ENCODE measurements around the gene CHST11. TPM values are rescaled to one million over a fixed set of nuclear protein-coding genes. Genes with fewer than 3 reads are reported as not detected.

Gene CHST11
- total RNA-seq, 1 donor from 2014 or later, result 44.3 TPM

GRCh38 chr12:104775731-104776231 lies 319.0 kb downstream of the CHST11 start:
- TF ChIP-seq CTCF (conservative IDR thresholded peaks at IDR 0.05; ENCODE audit: low read depth, low read length), result no peak
- H3K4me3 ChIP-seq (ENCODE audit: low read depth, low read length), result no peak overlapping the region
- no peak for DNase-seq (ENCODE audit: low read depth)

GRCh38 chr12:104779134-104779533 lies 322.4 kb downstream of the CHST11 start:
- no peak for TF ChIP-seq CTCF (conservative IDR thresholded peaks at IDR 0.05; ENCODE audit: low read depth, low read length)
- DNase-seq (ENCODE audit: low read depth), result no peak
- H3K4me3 ChIP-seq (ENCODE audit: low read depth, low read length), result no peak overlapping the region

- no peak overlapping the region for H3K4me3 ChIP-seq (ENCODE audit: low read depth, low read length)
- no peak for TF ChIP-seq CTCF (conservative IDR thresholded peaks at IDR 0.05; ENCODE audit: low read depth, low read length)
- no peak for DNase-seq (ENCODE audit: low read depth)
These were observed 325.5 kb downstream of the CHST11 start for GRCh38 chr12:104782296-104782695.

- DNase-seq (ENCODE audit: low read depth), result no peak
- TF ChIP-seq CTCF (conservative IDR thresholded peaks at IDR 0.05; ENCODE audit: low read depth, low read length), result no peak
- H3K4me3 ChIP-seq (ENCODE audit: low read depth, low read length), result no peak overlapping the region
These were observed 327.8 kb downstream of the CHST11 start for GRCh38 chr12:104784592-104784991.

GRCh38 chr12:104785886-104786285 lies 329.1 kb downstream of the CHST11 start:
- DNase-seq (ENCODE audit: low read depth), result no peak

GRCh38 chr12:104786352-104786751 lies 329.6 kb downstream of the CHST11 start:
- no peak overlapping the region for H3K4me3 ChIP-seq (ENCODE audit: low read depth, low read length)
- TF ChIP-seq CTCF (conservative IDR thresholded peaks at IDR 0.05; ENCODE audit: low read depth, low read length), result no peak
- DNase-seq (ENCODE audit: low read depth), result no peak

More at GRCh38 chr12:104785886-104786285, 329.1 kb downstream of the CHST11 start:
- TF ChIP-seq CTCF (conservative IDR thresholded peaks at IDR 0.05; ENCODE audit: low read depth, low read length), result no peak
- no peak overlapping the region for H3K4me3 ChIP-seq (ENCODE audit: low read depth, low read length)

- no peak overlapping the region for H3K4me3 ChIP-seq (ENCODE audit: low read depth, low read length)
- no peak for DNase-seq (ENCODE audit: low read depth)
- no peak for TF ChIP-seq CTCF (conservative IDR thresholded peaks at IDR 0.05; ENCODE audit: low read depth, low read length)
These were observed 332.1 kb downstream of the CHST11 start for GRCh38 chr12:104788840-104789271.
